Measurements from ENCODE around the gene CAST.
"Not testable (repeated sequence)": the region's sequence is repeated elsewhere in the genome, so short reads cannot be mapped to it uniquely, and the experiment has no call there.

CAST gene

DNA sequence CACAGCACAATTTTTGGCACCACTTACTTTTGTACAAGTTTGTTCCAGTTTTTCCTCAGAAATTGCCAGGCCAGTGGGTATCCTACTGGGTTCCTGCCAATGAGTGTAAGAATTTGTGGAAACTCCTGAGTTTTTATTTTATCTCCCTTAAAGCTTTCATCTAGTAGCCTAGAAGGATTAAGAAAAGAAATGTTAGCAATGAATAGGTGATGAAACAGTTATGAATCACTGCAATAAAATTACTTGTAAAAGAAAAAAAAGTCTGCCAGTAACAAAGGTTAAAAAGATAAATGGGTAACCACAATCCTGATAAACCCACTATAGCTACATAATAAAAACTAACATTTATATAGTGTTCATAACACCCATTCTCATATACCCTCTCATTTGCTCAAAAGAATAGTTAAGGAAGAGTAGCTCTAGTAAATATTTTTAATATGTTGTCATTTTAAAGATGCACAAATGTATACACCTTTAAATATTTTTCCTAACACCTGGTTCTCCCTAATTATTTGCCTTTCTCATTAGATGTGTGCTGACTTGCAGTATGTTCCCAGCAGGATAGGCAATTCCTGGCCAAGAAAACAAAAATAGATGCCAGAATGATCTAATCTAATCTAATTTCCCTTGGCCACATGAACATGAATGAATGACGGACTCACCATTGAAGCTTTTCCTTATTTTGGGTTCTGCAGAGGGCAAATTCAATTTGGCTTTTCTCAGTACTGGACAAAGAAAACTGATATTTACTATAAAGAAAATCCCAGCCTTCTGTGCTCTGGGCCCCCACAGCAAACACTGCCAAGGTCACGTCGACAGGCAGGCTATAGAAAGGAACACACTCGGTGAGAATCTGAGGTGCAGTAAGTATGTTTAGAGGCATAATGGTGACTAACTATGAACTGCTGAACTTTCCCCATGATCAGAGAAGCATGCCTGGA, 119.1 kb downstream of the CAST start:
- no peak for DNase-seq (ENCODE audit: low read depth)

DNA sequence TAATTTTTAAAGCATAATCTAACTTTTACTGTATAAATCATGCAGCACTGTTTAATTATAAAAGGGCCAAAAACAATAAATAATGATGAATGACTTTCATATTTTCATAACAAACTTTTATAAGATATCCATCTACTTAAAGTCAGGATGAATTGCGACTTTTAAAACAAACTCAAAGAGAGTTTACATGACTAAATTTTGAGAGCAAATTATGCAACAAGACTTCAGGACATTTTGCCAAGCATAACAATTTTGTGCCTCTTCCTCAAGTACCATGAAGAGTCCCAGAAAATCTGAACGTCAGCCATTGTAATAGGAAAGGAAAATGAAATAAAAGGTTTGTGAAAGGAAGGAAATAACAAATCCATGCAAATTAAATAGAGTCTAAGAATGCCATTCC, 121.2 kb downstream of the CAST start:
- DNase-seq (ENCODE audit: low read depth), result no peak

- no peak for DNase-seq (ENCODE audit: low read depth)
Observed at GRCh38 chr5:96785326-96786109, 123.3 kb downstream of the CAST start.

DNA sequence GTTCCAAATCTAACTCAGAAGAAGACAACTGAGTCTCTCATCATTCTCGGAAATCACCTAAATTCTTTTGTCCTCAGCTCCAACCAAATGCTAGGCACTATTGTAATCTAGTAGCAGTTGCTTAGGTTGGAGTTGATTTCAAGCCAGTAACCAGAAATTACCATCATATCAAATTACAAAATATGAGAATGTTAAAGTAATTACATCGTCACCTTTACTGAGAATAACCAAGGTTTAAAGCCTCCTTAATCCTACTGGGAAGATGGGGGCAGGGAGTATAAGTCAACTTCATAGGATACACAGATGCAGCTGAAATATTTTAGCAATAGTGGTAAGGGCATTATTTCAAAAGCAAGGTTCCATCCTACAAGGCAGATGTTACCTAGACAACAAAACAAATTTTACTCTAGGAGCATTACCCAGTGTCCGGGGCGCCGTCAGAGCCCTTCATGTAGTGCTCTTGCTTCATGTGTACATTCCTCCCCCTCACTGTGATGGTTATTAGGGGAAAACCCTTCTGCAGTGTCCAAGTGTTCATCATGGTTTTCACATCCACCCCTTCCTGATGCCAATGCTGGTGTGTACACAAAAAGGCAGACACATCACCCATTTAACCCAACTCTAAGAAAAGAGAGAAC, 126.1 kb downstream of the CAST start:
- DNase-seq (ENCODE audit: low read depth), result no peak

- no peak for DNase-seq (ENCODE audit: low read depth)
Observed at GRCh38 chr5:96789794-96790330, 127.7 kb downstream of the CAST start.

- DNase-seq (ENCODE audit: low read depth), result no peak
Observed at GRCh38 chr5:96790961-96791504, 128.9 kb downstream of the CAST start.

- DNase-seq (ENCODE audit: low read depth), result no peak
Observed at GRCh38 chr5:96794757-96795156, 132.6 kb downstream of the CAST start.

- no peak for DNase-seq (ENCODE audit: low read depth)
Observed at GRCh38 chr5:96795626-96796025, 133.4 kb downstream of the CAST start.

DNA sequence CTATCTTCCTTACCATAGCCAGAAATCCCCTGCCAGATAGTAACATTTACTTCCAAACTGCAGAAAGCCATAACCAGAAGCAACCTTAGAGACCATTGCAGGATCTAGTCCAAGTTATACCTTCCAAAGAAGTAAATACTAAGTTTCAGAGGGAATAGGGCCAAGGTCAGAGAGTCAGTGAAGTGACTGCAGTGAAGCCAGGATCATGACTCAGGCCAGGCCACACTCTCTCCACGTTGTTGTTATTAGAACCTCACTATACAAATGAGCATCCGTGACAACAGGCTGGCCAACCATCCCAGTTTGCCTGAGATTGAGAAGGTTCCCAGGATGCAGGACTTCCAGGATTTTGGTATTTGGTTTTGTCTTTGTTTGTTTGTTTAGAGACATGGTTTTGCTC, 134.3 kb downstream of the CAST start:
- no peak for DNase-seq (ENCODE audit: low read depth)

GRCh38 chr5:96801718-96802117, 139.5 kb downstream of the CAST start:
- DNase-seq (ENCODE audit: low read depth), result not testable (repeated sequence)

- peak; percentile 42 for DNase-seq (ENCODE audit: low read depth)
Observed at GRCh38 chr5:96807075-96807654, 145.0 kb downstream of the CAST start.

GRCh38 chr5:96808541-96808828, 146.3 kb downstream of the CAST start:
- no peak for DNase-seq (ENCODE audit: low read depth)

DNA sequence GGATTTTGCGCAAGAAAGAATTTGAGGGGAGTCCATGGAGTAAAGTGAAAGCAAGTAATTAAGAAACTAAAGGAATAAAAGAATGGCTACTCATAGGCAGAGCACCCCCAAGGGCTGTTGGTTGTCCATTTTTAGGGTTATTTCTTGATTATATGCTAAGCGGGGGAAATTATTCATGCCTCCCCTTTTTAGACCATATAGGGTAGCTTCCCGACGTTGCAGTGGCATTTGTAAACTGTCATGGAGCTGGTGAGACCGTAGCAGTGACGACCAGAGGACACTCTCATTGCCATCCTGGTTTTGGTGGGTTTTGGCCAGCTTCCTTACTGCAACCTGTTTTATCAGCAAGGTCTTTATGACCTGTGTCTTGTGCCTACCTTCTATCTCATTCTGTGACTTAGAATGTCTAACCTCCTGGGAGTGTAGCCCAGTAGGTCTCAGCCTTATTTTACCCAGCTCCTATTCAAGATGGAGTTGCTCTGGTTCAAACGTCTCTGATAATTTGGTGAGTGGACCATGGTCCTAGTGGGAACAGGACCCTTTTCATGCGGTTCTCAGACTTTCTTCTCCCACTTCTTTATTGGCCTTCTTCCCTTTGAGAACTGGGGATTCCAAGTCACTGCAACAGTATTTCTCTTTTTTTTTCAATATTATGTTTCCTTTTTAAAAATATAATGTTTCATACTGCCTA, 146.8 kb downstream of the CAST start:
- no peak for DNase-seq (ENCODE audit: low read depth)

GRCh38 chr5:96809921-96810320, 147.7 kb downstream of the CAST start:
- DNase-seq (ENCODE audit: low read depth), result no peak

- no peak for DNase-seq (ENCODE audit: low read depth)
Observed at GRCh38 chr5:96812851-96813250, 150.7 kb downstream of the CAST start.

DNA sequence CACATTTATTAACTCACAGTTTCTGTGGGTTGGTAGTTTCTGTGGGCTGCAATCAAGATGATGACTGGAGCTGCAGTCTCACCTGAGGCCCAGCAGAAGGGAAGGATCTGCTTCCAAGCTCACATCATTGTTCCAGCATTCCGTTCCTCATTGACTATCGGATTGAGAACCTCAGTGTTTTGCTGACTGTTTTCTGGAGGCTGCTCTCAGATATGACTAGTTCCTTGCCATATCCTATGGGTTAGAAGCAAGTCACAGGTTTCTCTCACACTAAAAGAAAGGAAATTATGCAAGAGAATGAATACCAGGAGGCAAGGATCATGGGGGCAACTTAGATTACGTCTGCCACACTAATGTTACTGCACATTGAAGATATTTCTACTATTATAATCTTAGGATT, 151.9 kb downstream of the CAST start:
- no peak for DNase-seq (ENCODE audit: low read depth)

DNA sequence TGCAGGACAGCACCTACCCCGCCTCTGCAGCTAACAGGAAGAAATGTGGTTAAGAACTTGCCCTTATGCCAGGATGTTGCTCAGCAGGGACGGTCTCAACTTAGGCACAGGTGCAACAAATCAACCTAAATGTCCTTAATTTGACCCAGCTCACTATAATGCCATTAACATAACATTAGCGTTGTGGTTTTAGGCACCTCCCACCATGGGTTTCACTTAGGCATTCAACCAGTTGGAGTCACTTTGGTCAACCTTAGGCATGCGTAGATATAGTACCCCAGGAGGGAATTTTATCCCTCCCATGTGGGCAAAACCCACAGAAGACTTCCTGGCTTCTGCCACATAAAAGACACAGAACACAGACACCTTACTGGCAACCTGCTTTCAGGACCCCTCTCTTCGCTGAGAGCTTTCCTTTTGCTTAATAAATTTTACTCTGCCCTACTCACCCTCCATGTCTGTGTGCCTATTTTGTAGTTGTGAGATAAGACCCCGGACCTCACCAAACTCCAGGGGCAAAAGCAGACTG, 154.3 kb downstream of the CAST start:
- DNase-seq (ENCODE audit: low read depth), result no peak

DNA sequence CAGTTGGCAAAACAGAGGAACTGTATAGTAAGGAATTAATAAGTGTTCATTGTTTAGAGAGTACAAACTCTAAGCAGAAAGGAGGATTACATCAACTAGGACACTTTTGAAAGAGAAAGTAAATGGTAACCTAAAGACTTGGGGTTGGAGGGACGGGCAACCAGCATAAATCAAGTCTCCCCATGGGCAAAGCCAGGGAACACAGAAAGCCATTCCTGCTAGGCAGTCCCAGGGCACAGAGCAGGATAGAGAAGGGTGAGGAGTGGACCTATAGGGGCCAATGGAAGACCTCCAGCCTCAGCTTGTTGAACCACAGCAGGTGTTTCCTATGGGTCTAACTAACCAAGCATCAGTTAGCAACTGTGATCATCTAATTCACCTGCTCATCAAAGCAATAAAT, 154.8 kb downstream of the CAST start:
- DNase-seq (ENCODE audit: low read depth), result no peak

GRCh38 chr5:96817506-96817905, 155.3 kb downstream of the CAST start:
- no peak for DNase-seq (ENCODE audit: low read depth)

- DNase-seq (ENCODE audit: low read depth), result no peak
Observed at GRCh38 chr5:96818125-96818788, 156.1 kb downstream of the CAST start.

DNA sequence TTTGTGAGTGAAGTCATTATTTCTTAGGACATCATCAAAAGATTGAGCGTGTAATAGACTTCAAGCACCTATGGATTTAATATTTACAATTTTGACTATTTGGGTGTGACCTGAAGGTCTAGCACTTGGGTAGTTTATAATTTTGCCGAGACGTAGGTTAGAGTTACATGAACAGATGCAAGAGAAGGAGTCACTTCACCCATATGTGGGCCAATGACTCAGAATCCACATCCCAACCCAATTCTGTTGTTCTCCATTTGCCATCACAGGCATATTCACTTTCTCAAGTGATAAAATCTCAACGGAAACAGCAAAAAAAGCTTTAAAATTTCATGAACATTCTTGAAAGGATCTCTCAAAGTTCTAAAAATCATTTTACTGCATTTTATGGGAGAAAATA, 157.6 kb downstream of the CAST start:
- DNase-seq (ENCODE audit: low read depth), result no peak

All from fibroblast of the conjunctiva (primary cell).